Lung (tissue), 12 donors: ENCODE results near the gene WDR93. TPM values are rescaled to one million over a fixed set of nuclear protein-coding genes. Genes with fewer than 3 reads are reported as not detected.
"Not testable (repeated sequence)": the region's sequence is repeated elsewhere in the genome, so short reads cannot be mapped to it uniquely, and the experiment has no call there.

Source experiments
- ATAC-seq: fragments of 200-7000 bp; cut with Tn5 transposase; one replicate; pipeline ENCODE4 v1.9.1; 2020; ENCODE audit warnings: moderate number of reproducible peaks; ENCODE audit not compliant: insufficient read depth, low FRiP score
- DNase-seq, 3 donors: peaks; one replicate each; pipeline ENCODE4 v3.0.0-alpha.2; 2013 to 2017
- H3K27ac ChIP-seq, 2 donors: one replicate each; pipeline ENCODE4 v1.5.1; 2013; ENCODE audit warnings: mild to moderate bottlenecking in 2 of 2, moderate library complexity in 2 of 2, control low read depth in 1 of 2, inconsistent platforms in 1 of 2, low read depth in 1 of 2, low read length in 1 of 2
- H3K27me3 ChIP-seq, 3 donors: one replicate each; pipeline ENCODE4 v1.5.1; 2013; ENCODE audit warnings: low read length in 2 of 3; ENCODE audit not compliant: control insufficient read depth in 3 of 3, insufficient read depth in 3 of 3
- H3K36me3 ChIP-seq, 4 donors: one replicate each; pipeline ENCODE4 v1.5.1; 2013; ENCODE audit warnings: low read length in 4 of 4, mild to moderate bottlenecking in 1 of 4, moderate library complexity in 1 of 4; ENCODE audit not compliant: control insufficient read depth in 4 of 4, insufficient read depth in 4 of 4
- H3K4me1 ChIP-seq, 5 donors: one replicate each; pipeline ENCODE4 v1.5.1; 2013; ENCODE audit warnings: low read length in 5 of 5, mild to moderate bottlenecking in 2 of 5, moderate library complexity in 1 of 5; ENCODE audit not compliant: control insufficient read depth in 5 of 5, insufficient read depth in 5 of 5
- H3K4me3 ChIP-seq: one replicate; pipeline ENCODE4 v1.5.1; 2013; ENCODE audit warnings: mild to moderate bottlenecking, control low read depth, moderate library complexity
- H3K9ac ChIP-seq, 2 donors: one replicate each; pipeline ENCODE4 v1.5.1; 2013; ENCODE audit warnings: low read length in 2 of 2, control low read depth in 1 of 2; ENCODE audit not compliant: insufficient read depth in 1 of 2
- H3K9me3 ChIP-seq, 4 donors: one replicate each; pipeline ENCODE4 v1.5.1; 2013; ENCODE audit warnings: low read length in 3 of 4, mild to moderate bottlenecking in 1 of 4, moderate library complexity in 1 of 4; ENCODE audit not compliant: control insufficient read depth in 4 of 4, insufficient read depth in 3 of 4
- CTCF ChIP-seq: IDR thresholded peaks from 2 replicates; pipeline ENCODE4 v1.5.1; 2012; ENCODE audit warnings: mild to moderate bottlenecking; ENCODE audit errors: control extremely low read depth, extremely low read depth
- WGBS, 2 donors: extraction: QIAGEN DNeasy Blood & Tissue Kit; methylation state at CpG; one replicate each; pipeline ENCODE4 v1.1.7; 2013; 5-methylcytosine and 5-hydroxymethylcytosine counted together
- polyA plus RNA-seq, 2 donors: library from polyadenylated mRNA; stranded (reverse); fragments of 200-250 nt; gene quantifications; one replicate each; pipeline ENCODE4 v1.2.1, GENCODE V29; 2013
- total RNA-seq, 2 donors: library from RNA; depleted of rRNA in 1 of 2; stranded (reverse); fragments of >200 nt in 1 of 2; gene quantifications; one replicate each; pipeline ENCODE4 v1.2.1, GENCODE V29; 2014 to 2021
- donor health status: control.
- donor health status: control.
- donor health status: Bipolar disorder and iron deficiency.
- donor health status: healthy.
- donor health status: DM: yes; HTN: yes; CAD: no.

Gene WDR93
- total and polyA plus RNA-seq, 4 donors, result 0.95 to 3.8 (median 2.2) TPM

- no peak for TF ChIP-seq CTCF
- H3K27ac ChIP-seq, result no peak overlapping the region
- no peak overlapping the region for H3K4me3 ChIP-seq
- no peak overlapping the region for H3K9ac ChIP-seq
- WGBS, 2 donors, result 73 to 88% methylated on average over 13 of the region's 13 CpGs
- peaks cover 0 to 4% (median 0%) of the 10 kb centered on the region in 4 donors for H3K36me3 ChIP-seq
- no peak for DNase-seq
- no peak for ATAC-seq
- peaks cover 0 to 4% (median 0%) of the 10 kb centered on the region in 4 donors for H3K9me3 ChIP-seq
- H3K27me3 ChIP-seq, result peaks cover 0 to 3% (median 0%) of the 10 kb centered on the region in 3 donors
- peaks cover 0 to 6% (median 0%) of the 10 kb centered on the region in 5 donors for H3K4me1 ChIP-seq
These were observed 94.6 kb downstream of the WDR93 start for GRCh38 chr15:89785064-89785773.

- DNase-seq, result no peak
- H3K4me1 ChIP-seq, result peaks cover 0 to 6% (median 0%) of the 10 kb centered on the region in 5 donors
- H3K27ac ChIP-seq, result no peak overlapping the region
- peaks cover 0 to 4% (median 0%) of the 10 kb centered on the region in 4 donors for H3K9me3 ChIP-seq
- H3K9ac ChIP-seq, result no peak overlapping the region
- no peak for TF ChIP-seq CTCF
- H3K27me3 ChIP-seq, result no peaks in the 10 kb centered on the region
- peaks cover 0 to 4% (median 0%) of the 10 kb centered on the region in 4 donors for H3K36me3 ChIP-seq
- ATAC-seq, result no peak
- H3K4me3 ChIP-seq, result no peak overlapping the region
These were observed 95.1 kb downstream of the WDR93 start for GRCh38 chr15:89785774-89786140.

GRCh38 chr15:89787944-89788343 lies 97.3 kb downstream of the WDR93 start:
- 96 to 99% methylated on average over 3 of the region's 3 CpGs for WGBS, 2 donors
- H3K4me1 ChIP-seq, result peaks cover 0 to 6% (median 0%) of the 10 kb centered on the region in 5 donors

GRCh38 chr15:89788585-89788984 lies 98.0 kb downstream of the WDR93 start:
- not testable (repeated sequence) for ATAC-seq, H3K4me3 ChIP-seq, H3K9ac ChIP-seq, DNase-seq, H3K4me1 ChIP-seq, H3K9me3 ChIP-seq, H3K36me3 ChIP-seq, H3K27me3 ChIP-seq, H3K27ac ChIP-seq
- 92 to 95% methylated on average over 4 of the region's 4 CpGs for WGBS, 2 donors

More at GRCh38 chr15:89787944-89788343, 97.3 kb downstream of the WDR93 start:
- Histone ChIP-seq H3K9ac (no peak overlapping the region), H3K4me3 (no peak overlapping the region), H3K27ac (no peak overlapping the region), H3K36me3 (peaks cover 0 to 6% (median 0%) of the 10 kb centered on the region in 4 donors), H3K27me3 (no peaks in the 10 kb centered on the region), H3K9me3 (peaks cover 0 to 4% (median 0%) of the 10 kb centered on the region in 4 donors)
- ATAC-seq (no peak), DNase-seq (no peak)
- TF ChIP-seq CTCF, result no peak
